BE2C (cell line): ENCODE results near the gene EVA1A.

Source experiments
- DNase-seq: peaks from one replicate; pipeline ENCODE4 v3.0.0-alpha.2; 2020
- H3K27me3 ChIP-seq: fragments of 250-450 bp; sonication (Bioruptor Pico); 2 replicates; pipeline ENCODE4 v1.5.1; 2020; ENCODE audit warnings: mild to moderate bottlenecking
- H3K36me3 ChIP-seq: fragments of 250-450 bp; sonication (Bioruptor Pico); 2 replicates; pipeline ENCODE4 v1.5.1; 2020; ENCODE audit warnings: mild to moderate bottlenecking
- H3K4me1 ChIP-seq: fragments of 250-450 bp; sonication (Bioruptor Pico); 2 replicates; pipeline ENCODE4 v1.5.1; 2020
- H3K4me3 ChIP-seq: 2 replicates; pipeline ENCODE4 v1.5.1; 2011; ENCODE audit warnings: low read depth, low read length
- H3K9me3 ChIP-seq: fragments of 250-450 bp; sonication (Bioruptor Pico); 2 replicates; pipeline ENCODE4 v1.5.1; 2020
- CTCF ChIP-seq: IDR thresholded peaks from 2 replicates; pipeline ENCODE4 v1.5.1; 2012; ENCODE audit warnings: mild to moderate bottlenecking, low read depth, low read length

Gene EVA1A

GRCh38 chr2:75541430-75541829 is 19.3 kb downstream of the EVA1A start:
- H3K27me3 ChIP-seq, result no peaks in the 10 kb centered on the region

GRCh38 chr2:75540994-75541393 is 19.7 kb downstream of the EVA1A start:
- Histone ChIP-seq H3K9me3 (no peaks in the 10 kb centered on the region), H3K36me3 (no peaks in the 10 kb centered on the region), H3K4me3 (no peak overlapping the region), H3K4me1 (no peaks in the 10 kb centered on the region), H3K27me3 (no peaks in the 10 kb centered on the region)
- DNase-seq, result no peak
- no peak for TF ChIP-seq CTCF

More at GRCh38 chr2:75541430-75541829, 19.3 kb downstream of the EVA1A start:
- no peaks in the 10 kb centered on the region for H3K36me3 ChIP-seq
- H3K9me3 ChIP-seq, result no peaks in the 10 kb centered on the region
- no peak for DNase-seq
- H3K4me1 ChIP-seq, result no peaks in the 10 kb centered on the region
- H3K4me3 ChIP-seq, result no peak overlapping the region
- TF ChIP-seq CTCF, result no peak

- Histone ChIP-seq H3K9me3 (no peaks in the 10 kb centered on the region), H3K27me3 (no peaks in the 10 kb centered on the region), H3K36me3 (no peaks in the 10 kb centered on the region), H3K4me1 (no peaks in the 10 kb centered on the region), H3K4me3 (no peak overlapping the region)
- no peak for DNase-seq
- no peak for TF ChIP-seq CTCF
Measured at GRCh38 chr2:75539955-75540716, 20.6 kb downstream of the EVA1A start.

- H3K4me1 ChIP-seq, result no peaks in the 10 kb centered on the region
- no peak for TF ChIP-seq CTCF
- H3K9me3 ChIP-seq, result no peaks in the 10 kb centered on the region
- H3K36me3 ChIP-seq, result no peaks in the 10 kb centered on the region
- no peak for DNase-seq
- H3K27me3 ChIP-seq, result no peaks in the 10 kb centered on the region
- H3K4me3 ChIP-seq, result no peak overlapping the region
Measured at GRCh38 chr2:75538521-75539490, 21.9 kb downstream of the EVA1A start.

- no peaks in the 10 kb centered on the region for H3K9me3 ChIP-seq
- no peak overlapping the region for H3K4me3 ChIP-seq
- no peaks in the 10 kb centered on the region for H3K36me3 ChIP-seq
- TF ChIP-seq CTCF, result no peak
- no peaks in the 10 kb centered on the region for H3K27me3 ChIP-seq
- no peaks in the 10 kb centered on the region for H3K4me1 ChIP-seq
- DNase-seq, result no peak
Measured at GRCh38 chr2:75537658-75538057, 23.1 kb downstream of the EVA1A start.
